Hematopoietic multipotent progenitor cell treated with erythropoietin and hydrocortisone succinate and interleukin-3 and kit ligand, for 15 days (in vitro differentiated cells): ENCODE measurements around the gene KRTAP1-1.
"Not testable (repeated sequence)": the region's sequence is repeated elsewhere in the genome, so short reads cannot be mapped to it uniquely, and the experiment has no call there.

Source experiments
- DNase-seq: peaks from one replicate; pipeline ENCODE4 v3.0.0-alpha.2; 2015; ENCODE audit warnings: low spot score

The KRTAP1-1 gene, protein sequence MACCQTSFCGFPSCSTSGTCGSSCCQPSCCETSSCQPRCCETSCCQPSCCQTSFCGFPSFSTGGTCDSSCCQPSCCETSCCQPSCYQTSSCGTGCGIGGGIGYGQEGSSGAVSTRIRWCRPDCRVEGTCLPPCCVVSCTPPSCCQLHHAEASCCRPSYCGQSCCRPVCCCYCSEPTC

DNA sequence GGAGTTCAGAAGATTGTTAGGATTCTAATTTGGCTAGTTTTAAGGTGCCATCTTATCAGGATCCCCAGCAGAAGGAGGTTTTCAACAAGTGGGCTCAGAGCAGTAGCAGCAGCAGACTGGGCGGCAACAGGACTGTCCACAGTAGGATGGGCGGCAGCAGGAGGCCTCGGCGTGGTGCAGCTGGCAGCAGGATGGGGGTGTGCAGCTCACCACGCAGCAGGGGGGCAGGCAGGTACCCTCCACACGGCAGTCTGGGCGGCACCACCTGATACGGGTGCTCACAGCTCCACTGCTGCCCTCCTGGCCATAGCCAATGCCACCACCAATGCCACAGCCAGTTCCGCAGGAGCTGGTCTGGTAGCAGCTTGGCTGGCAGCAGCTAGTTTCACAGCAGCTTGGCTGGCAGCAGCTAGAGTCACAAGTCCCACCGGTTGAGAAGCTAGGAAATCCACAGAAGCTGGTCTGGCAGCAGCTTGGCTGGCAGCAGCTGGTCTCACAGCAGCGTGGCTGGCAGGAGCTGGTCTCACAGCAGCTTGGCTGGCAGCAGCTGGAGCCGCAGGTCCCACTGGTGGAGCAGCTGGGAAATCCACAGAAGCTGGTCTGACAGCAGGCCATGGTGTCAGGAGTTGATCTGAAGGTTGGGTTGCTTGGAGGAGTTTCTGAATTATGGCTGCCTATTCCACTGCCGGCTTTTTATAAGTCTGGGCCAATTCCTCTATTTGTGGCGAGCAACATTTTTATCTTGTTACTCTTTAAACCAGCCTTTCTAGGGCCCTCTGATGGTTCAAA lies at the start of gene KRTAP1-1:
Gene KRTAP1-1, minus strand, starts transcription at position 668 of the 789 bp plus-strand sequence. Its CDS starts 53 bp downstream, at position 615.
- not testable (repeated sequence) for DNase-seq

DNA sequence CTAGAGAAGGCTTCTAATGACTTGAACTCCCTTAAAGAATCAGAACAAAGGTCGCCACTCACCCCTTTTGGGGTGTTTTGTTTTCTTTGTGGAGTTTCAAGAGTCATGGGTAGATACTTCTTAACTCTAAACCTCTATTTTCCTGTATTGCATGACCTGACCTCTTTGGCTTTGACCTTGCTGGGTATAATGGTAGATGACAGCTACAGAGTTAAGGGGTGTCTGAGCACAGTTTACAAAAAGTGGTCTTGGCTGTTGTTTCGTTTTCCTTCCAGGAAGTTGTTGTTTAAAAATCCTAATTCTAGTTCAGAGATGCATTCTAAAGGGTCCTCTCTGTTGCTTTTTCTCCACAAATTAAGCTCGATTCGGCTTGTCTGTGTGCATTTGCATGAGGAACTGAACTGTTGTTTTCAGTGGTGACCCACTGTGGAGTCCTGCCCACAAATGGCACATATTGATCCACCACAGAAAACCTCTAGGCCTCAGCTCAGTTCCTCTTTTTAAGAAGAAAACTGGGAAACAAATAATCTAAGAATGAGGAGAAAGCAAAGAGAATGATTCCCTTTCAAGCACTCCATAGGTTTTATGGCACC lies 47.6 kb upstream of the KRTAP1-1 start:
- DNase-seq: not testable (repeated sequence)

DNA sequence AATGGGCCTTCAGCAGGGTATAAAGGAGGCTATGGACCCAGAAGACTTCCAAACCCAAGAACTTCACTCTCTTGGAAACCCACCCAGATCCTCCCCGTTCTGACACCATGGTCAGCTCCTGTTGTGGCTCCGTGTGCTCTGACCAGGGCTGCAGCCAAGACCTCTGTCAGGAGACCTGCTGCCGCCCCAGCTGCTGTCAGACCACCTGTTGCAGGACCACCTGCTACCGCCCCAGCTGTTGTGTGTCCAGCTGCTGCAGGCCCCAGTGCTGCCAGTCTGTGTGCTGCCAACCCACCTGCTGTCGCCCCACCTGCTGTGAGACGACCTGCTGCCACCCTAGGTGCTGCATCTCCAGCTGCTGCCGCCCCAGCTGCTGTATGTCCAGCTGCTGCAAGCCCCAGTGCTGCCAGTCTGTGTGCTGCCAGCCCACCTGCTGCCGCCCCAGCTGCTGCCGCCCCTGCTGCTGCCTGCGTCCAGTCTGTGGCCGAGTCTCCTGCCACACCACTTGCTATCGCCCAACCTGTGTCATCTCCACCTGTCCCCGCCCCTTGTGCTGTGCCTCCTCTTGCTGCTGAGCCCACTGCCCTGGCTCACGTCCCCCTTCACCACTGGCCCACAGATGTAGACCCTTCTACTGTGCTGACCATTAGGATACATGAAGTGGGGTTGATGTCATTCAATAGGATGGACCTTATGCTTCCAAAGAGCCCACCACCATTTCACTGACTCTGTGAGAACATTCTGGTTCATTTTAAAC lies 43.0 kb upstream of the KRTAP1-1 start, which contains the start of gene KRTAP4-7:
Gene KRTAP4-7, plus strand, starts transcription at position 51 of the 757 bp plus-strand sequence. Its CDS starts 57 bp downstream, at position 108.
- DNase-seq: not testable (repeated sequence)

DNA sequence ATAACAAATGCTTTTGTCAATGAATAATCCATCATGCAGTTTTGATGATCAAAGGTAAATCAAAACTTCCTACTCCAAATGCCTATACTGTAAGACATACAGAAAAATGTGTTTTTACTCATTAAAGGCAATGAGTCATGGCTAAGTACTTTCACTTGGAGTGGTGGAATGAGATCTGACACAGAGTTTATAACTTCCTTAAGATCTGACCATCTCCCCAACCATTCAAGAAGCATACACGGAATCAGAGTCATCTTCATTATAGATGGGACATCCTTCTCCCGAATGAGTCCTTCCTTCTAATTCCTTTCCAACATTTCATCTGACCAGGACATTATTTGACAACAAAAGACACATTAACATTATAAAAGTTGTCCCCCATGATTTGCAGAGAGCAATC lies 42.2 kb upstream of the KRTAP1-1 start:
- DNase-seq: not testable (repeated sequence)

DNA sequence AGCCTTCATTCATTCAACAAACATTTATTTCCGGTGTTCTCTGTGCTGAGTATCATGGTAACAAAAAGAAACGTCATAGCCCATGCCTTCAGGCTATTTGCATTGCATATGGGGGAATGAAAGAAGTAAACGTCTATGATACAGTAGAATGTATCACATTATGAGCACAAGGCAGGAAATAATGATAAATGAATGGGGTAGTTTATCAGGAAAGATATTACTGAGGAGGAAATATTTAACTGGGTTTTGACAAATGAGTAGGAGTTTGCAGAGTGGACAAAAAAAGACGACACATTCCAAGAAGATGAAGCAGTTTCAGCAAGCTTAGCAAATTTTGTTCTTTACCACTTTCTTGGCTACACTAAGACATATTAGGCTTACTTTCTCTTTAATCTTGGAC lies 41.4 kb upstream of the KRTAP1-1 start:
- no peak for DNase-seq

DNA sequence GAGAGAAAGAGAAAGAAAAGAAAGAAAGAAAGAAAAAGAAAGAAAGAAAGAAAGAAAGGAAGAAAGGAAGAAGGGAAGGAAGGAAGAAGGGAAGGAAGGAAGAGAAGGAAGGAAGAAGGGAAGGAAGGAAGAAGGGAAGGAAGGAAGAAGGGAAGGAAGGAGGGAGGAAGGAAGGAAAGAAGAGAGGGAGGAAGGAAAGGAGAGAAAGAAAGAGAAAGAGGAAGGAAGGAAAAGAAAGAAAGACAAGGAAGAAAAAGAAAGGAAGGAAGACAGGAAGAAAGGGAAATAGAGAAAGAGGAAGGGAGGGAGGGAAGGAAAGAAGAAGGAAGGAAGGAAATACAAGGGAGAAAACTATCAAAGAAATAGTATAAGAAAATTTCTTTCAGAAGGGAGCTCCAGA lies 35.5 kb upstream of the KRTAP1-1 start:
- DNase-seq: no peak

DNA sequence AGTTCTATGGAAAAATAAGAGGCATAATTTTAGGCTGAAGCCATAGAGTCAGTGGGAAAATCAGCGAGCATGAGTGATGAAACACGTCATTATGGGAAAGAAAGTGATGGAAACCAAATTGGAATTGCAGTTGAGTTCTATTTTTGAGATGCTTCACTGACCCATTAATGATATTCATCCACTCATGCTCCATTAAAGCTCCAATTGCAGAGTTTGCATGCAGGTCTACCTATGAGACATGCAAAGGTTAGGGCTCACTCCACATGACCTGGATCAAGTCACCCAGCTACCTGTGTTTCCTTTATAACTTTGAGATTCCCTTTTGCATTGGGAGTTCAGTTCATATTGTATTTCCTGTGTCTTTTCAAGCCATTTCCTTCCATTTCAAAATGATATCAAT lies 32.4 kb upstream of the KRTAP1-1 start:
- DNase-seq: no peak

DNA sequence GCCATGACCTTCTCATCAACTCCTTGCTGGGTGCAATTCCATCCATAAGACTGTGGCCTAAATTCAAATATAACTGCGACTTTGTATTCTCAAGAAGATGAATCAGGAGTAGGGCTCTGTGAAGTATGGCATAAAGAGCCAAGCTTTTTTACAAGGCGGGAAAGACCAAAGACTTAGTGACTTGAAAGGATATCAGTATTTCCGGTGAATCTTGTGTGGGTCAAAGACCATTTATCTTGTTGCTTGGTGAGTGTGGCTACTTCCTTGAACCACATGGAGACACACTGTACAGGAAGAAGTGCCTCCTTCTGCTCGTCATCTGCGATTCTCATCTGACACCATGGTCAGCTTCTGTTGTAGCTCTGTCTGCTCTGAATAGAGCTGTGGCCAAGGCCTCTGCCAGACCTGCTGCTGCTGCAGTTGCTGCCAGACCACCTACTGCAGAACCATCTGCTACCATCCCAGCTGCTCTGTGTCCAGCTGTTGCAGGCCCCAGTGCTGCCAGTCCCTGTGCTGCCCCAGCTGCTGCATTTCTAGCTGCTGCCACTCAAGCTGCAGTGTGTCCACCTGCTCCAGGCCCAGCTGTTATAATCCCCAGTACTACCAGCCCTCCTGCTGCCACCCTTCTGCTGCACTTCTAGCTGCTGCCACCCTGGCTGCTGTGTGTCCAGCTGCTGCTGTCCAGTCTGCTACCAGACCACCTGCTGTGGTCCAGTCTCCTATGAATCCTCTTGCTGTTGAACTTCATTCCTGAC lies 30.5 kb upstream of the KRTAP1-1 start:
- no peak for DNase-seq

DNA sequence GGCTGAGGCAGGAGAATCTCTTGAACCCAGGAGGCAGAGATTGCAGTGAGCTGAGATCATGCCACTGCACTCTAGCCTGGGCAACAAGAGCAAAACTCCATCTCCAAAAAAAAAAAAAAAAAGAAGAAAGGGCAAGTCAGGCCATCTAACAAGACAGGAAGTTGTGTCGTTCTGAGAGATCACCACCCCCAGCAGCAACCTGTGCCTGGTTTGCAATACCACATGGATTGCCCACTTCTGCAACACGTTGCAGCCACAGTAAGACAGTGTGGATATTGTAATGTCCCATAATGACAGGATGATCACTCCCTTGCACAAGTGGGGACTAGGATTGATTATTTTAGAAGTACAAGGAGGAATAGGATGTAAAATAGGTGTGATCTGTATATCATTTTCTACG lies 27.8 kb upstream of the KRTAP1-1 start:
- no peak for DNase-seq

DNA sequence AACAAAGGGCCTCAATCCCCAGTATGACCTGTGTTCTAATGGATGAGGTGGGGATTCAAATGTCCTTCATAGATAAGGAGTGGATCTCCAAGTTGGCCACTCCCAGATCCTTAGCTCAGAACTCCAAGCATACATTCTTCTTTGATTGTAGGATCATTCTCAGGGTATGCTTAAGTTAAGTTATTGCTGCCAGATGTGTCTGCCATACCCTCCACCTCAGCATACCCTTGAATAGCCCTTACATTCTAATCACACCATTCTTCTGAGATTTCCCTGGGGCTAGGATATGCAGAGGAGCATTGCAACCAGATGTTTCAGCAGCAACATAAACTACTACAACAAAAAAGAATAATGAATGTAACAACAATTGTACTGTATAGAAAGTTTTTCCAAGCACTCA lies 26.0 kb upstream of the KRTAP1-1 start:
- no peak for DNase-seq

DNA sequence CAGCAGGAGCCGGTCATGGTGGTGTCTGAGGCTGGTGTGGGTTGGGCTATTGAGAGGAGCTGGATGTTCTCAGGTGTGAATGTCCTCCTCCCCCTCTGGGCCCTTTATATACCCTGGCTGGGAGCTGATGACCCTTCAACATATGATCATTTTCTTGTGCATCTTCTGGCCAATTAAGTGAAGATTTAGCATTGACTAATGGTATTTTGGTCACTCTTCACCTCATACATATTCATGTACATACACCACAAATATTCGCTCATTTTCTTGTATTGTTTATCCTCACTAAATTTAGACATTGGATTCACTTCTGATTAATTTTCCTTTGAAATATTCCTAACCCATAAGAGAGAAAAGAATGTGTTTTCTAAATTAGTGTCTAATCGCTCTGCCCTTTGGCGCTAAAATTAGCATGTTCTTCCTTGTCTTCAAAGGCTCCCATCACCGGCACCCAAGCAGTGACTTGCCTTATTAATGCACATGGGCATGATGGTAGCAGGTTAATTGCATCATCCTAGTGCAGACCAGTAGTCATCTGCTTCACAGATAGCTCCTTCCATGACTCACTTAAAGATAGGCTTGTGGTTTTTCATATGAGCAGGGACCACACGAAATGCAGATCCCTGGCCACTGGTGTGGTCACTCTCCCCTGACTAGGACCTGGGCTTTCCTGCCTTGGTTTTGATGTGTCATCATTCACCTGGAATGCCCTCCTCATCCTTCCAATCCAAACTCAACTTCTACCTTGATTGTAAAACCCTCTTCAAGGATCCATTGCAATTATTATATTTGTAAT lies 24.8 kb upstream of the KRTAP1-1 start, which contains the start of gene KRTAP2-4:
Gene KRTAP2-4, minus strand, starts transcription at position 51 of the 796 bp plus-strand sequence. Its CDS starts 34 bp downstream, at position 17.
- no peak for DNase-seq

DNA sequence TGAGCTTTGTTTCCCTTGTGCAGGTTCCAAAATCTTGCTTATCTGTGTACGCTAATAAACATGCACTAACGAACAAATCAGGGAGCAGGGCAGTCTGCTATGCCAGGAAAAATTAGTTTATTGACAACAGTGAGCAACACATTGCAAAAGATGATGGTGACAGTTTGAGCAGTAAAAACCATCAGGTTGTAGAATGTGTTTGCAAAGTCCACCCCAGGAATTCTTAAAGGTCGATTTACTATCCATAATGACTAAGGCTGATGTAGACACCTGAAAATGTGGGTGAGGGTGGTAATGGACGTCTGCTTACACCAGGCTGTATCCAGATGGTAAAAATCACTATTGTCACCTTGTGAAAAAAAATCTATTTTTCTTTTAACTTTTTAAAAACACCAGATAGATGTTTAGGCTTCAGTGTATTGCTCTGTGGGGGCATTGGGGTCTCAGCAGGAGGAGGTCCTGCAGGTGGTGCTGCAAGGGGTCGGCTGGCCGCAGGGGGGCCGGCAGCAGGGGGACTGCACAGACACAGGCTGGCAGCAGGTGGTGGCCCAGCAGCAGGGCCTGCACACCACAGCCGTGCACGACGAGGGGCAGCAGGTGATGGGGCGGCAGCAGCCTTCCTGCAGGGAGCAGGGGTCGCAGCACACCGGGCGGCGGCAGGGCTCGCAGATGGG lies 23.9 kb upstream of the KRTAP1-1 start:
- DNase-seq: not testable (repeated sequence)

DNA sequence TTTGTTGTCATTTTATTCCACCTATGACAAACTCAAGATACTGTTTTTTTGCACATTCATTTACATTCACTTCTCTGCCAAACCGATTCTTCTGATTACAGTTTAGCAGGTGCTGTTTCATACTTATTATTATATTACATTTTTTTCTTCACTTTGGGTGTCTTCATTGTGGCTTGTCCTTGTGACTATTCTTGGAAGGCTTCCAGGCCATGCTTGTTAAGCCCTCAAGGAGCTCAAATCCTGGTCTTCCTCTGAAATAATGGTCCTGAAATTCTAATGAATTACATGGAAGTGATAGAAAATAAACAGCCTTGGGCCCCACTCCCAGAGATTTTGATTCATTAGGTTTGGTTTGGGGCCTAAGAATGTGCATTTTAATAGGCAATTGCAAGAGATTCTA lies 23.1 kb upstream of the KRTAP1-1 start:
- no peak for DNase-seq

DNA sequence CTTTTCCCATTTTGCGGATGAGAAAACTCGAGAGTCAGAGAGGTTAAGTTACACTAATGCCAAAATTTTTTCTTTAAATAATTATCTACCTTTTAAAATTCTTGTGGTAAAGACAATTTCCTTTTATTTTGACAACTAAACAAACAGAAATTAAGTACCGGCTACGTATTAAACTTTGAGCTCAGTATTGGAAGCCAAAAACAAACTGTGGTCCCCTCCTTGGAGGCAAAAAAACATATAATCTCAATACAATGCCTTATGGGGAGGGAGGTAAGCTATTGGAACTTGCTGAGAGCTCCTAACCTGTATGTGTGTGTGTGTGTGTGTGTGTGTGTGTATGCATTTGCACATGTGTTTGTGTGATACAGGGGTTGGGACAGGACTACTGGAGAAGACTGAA lies 22.2 kb upstream of the KRTAP1-1 start:
- no peak for DNase-seq

DNA sequence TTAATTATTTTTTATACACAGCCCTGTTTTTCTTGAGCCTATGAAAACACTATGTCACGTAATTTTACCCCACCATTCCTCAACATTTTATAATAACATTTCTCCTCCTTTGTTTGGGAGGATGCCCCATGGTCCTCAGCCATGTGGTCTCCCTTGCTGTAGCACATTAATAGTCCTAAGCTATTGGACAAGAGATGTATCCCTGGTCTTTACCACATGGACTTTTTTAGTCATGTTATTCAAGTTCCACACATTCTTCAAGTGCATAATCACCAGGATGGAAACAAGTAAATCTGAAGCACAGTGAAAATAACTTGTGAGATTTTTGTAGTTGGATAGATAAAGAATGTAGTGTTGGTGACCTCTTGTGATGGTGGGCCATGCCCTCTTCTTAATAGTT lies 20.7 kb upstream of the KRTAP1-1 start:
- no peak for DNase-seq

DNA sequence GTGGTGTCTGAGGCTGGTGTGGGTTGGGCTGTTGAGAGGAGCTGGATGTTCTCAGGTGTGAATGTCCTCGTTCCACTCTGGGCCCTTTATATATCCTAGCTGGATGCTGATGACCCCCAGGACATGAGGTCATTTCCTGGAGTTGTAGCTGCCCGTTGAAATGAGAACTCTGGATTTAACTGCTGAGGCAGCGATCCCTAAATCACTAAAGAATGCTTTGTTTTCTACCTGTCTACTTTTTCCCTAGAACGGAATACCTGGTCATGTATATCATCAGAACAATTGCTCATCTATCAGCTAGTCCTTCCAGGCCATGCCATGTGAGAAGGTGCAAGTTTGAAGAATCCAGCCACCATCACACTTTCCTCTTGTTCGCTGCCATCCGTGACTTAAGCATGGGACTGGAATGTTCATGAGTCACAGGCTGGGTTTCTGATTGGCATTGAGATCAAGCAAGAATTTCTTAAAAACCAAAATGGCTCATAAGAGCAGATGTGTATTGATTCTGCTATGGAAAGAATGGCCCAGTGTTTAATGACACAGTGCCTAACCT lies 18.9 kb upstream of the KRTAP1-1 start, which contains the start of gene KRTAP2-3:
Gene KRTAP2-3, minus strand, starts transcription at position 63 of the 553 bp plus-strand sequence. CDS start 64 bp downstream, outside the sequence.
- no peak for DNase-seq

DNA sequence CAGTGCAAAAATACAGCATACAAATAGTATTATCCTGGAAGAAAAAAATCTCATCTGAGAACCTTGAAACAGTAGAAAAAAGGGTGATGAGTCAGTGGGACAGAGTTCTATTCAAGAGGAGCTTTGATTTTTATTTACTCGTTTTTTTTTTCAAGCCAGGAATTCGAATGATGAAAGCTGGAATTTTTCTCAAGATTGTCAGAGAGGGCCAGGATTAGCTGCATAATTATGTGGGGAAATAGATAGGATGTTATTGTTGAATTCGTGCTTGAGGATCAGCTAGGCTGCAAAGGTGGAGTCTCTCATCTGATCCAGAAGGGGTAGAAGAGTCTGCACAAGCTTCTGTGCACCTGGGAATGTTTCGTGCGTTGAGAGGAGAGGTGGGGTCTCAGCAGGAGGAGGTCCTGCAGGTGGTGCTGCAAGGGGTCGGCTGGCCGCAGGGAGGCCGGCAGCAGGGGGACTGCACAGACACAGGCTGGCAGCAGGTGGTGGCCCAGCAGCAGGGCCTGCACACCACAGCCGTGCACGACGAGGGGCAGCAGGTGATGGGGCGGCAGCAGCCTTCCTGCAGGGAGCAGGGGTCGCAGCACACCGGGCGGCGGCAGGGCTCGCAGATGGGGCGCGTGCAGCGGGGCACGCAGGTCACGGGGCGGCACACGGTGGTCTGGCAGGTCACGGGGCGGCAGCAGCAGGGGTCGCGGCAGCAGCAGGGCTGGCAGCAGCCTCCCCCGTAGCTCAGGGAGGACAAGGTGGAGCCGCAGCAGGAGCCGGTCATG lies 18.2 kb upstream of the KRTAP1-1 start:
- DNase-seq: not testable (repeated sequence)

DNA sequence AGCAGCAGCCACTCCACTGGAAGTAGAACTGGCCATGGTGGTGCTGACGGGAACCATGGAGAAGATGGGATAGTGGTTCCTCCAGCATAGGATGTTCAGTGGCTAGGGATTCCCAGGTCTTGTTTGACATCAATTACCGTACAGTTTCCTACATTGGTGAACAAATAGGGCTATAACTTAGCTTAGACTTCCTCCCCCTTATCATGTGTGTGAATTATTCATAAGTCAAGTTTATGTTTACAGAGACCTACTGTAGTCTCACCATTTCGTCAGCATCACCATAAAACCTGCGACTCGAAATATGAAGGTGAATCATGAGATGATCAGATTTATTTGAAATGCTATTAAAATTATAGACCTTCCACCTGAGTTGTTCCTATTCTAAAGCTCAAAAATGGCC lies 17.5 kb upstream of the KRTAP1-1 start:
- DNase-seq: no peak

DNA sequence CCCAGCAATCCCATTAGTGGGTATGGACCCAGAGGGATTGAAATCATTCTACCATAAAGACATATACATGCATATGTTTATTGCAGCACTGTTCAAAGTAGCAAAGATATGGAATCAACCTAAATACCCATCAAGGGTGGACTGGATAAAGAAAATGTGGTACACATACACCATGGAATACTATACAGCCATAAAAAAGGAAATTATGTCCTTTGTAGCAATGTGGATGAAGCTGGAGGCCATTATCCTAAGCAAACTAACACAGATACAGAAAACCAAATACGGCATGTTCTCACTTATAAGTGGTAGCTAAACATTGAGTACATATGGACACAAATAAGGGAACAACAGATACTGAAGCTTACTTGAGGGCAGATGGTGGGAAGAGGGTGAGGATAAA lies 16.3 kb upstream of the KRTAP1-1 start:
- DNase-seq: no peak
